ENCODE measurements around the gene C7orf33.

GRCh38 chr7:148579366-148579765 lies 11.2 kb upstream of the C7orf33 start:
- TF ChIP-seq POLR2A (IDR thresholded peaks at IDR 0.05) (no peak), CTCF (IDR thresholded peaks at IDR 0.05) (no peak)
